GM19193 (cell line): ENCODE results near the gene SAMD1.

ENCODE experiments used
- POLR2A ChIP-seq: IDR thresholded peaks from 4 replicates; pipeline ENCODE4 v1.6.1; 2011; ENCODE audit not compliant: insufficient read depth, insufficient read length; ENCODE audit errors: extremely low read depth

Gene SAMD1

DNA sequence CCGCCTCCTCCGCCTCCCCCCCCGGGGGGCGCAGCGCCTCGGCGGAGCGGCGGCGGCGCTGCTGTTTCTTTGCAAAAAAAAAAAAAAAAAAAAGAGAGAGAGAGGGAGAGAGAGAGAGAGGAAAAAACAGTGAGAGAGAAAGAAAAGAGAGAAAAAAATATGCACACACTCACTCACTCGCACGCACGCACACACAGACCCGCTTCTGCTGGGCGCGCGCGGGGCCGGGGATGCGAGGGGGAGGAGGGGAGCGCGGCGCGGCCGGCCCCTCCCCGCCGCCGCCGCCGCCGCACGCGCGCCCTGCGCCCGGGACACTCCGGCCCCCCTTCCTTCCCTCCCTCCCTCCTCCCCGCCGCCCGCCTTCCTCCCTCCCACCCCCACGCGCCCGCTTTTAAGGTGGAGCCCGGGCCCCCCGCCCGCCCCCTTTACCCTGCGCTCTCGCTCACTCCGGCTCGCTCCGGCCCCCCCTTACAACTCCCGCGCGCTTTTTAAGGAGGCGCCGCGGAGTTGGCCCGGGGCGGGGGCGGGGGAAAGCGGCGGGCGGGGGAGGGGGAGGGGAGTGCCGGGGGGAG is at the start of gene SAMD1:
Gene SAMD1 (minus strand): TSS at position 243 of the 572 bp plus-strand sequence.
- no peak for TF ChIP-seq POLR2A

DNA sequence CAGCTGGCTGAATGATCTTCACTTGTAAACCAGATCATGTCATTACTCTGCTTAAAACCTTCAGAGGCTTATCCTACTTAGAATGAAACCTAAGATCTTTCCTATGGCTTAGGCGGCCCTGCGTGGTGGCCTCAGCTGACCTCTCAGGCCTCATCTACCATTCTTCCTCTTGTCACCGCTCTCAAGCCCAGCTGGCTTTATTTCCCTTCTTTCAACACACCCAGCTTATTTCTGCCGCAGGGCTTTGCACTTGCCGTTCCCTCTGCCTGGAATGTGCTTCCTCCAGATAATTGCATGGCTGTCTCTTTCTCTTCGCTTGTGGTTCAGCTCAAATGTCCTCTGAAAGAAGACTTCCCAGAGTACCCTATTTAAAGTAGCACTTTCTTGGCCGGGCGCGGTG is 49.4 kb upstream of the SAMD1 start:
- no peak for TF ChIP-seq POLR2A

DNA sequence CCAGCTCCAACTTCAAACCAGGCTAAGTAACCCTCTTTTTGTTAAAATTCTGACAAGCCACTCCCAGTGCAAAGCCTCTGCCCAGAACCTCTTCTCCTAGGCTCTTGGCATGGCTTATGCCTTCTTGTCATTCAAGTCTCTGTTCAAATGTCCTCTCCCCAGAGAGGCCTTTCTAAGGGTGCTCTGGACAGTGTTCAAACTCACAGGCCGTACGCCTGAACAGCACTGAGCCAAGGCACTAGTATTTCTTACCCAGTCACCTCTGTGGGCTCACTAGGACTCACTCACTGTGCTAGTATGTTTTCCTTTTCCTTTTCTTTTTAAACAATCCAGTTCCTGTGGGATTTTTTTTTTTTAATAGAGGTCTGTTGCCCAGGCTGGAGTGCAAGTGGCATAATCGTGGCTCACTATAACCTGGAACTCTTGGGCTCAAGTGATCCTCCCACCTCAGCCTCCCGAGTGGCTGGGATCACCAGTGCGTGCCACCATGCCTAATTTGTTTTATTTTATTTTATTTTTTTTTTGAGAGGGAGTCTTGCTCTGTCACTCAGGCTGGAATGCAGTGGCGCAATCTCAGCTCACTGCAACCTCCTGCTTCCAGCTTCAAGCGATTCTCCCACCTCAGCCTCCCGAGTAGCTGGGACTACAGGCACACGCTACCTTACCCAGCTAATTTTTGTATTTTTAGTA is 48.2 kb upstream of the SAMD1 start:
- no peak for TF ChIP-seq POLR2A

DNA sequence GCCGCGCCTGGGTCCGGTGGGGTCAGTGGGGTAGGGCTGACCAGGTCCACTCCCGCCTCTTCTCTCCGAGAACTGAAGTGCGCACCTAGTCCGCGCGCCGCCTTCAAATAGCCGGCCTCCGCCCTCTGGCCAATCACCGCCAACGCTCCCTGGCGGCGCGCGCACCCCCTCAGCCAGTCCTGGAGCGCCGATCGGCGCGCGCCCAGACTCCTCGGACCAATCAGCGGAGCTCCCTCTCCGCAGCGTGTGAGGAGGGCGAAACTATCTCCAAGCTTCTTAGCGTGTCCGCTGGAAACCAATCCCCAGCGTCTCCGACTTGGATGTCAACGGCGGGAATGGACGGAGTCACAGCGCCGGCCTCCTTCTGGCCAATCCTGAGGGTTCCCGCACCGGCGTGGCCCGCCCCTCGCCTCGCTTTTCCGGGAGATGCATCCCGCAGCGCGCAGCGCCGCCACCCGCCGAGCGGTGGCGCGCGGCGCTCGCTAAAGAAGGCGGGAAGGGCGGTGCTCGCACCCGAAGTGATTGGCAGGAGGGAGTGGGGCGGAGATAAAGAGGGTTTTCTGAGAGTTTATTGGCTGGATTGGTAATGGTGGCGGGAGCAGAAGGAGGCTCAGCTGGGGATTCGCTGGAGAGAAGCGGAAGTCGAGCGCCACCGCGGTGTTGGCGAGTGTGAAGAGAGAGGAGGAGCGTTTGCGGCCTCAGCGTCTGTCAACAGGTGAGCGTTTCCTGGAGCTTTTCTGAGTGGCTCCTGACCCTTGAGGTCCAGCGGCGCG is 46.1 kb upstream of the SAMD1 start, which contains the start of gene ASF1B:
Gene ASF1B (minus strand): TSS at position 81 of the 773 bp plus-strand sequence. CDS start 133 bp downstream, outside the sequence.
- TF ChIP-seq POLR2A = peak; percentile 94

DNA sequence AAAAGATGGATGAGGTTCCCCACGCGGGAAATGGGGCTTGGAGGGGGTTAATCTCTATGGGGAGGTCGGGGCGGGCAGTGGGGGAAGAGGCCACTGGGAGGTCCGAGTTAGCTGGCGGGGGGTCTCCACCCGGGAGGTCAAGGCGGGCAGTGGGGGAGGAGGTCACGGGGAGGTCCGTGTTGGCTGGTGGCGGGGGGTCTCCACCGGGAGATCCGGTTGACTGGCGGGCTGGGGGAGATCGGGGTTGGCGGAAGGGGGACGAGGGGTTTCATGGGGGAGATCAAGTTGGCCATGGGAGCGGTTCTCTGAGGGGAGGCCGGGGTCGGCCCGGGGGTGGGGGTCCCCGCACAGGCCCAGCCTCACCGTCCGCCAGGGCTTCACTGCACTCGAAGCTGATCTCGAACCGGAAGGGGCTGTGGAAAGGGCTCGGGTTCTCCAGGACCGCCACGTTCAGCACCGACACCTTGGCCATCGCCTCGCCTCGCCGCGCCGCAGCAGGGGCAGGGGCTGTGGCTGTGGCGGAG is 45.5 kb upstream of the SAMD1 start:
- no peak for TF ChIP-seq POLR2A

DNA sequence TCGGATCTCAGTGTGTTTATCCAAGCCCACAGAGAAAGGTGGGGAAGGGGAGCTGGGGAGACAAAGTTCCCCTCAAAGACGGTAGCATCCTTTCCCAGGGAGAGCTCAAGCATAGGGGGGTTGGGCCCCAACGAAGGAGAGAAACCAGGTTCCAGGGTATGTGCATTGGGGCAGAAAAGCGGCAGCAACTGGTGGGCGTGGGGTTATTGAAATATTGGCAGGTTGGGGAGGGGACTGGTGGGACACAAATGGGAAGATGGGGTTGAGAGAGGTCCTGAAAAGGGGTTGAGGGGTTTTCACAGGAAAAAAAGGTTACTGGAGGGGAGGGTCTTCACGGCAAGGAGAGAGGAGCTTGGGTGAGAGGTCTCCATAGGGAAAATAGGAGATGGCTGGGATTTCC is 44.8 kb upstream of the SAMD1 start:
- TF ChIP-seq POLR2A = no peak

DNA sequence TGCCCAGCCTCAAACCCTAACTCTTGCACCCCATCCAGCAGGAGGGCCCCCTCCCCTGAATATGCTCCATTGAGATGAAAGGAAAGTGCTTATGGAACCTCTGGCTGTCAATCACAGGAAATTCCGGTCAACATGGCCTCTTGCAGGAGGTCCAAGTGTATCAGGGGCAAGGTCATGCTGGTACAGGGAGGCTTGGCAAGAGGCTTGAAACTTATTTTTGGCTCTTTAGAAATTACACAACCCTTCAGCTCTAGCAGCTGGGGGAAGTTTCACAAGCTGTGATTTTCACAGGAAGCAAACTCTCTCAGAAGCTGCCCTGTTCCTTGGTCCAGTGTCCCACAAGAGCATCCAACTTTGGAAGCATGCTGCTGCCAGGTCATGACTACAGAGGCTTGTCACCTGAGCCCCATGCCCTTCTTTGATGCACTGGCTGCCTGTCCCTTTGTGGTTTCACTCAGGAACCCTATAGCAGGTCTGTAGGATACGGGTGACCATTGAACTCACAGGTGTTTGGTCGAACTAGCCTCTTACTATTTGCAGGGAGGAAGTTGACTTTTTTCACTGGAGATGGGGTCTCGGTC is 37.5 kb upstream of the SAMD1 start:
- no peak for TF ChIP-seq POLR2A

DNA sequence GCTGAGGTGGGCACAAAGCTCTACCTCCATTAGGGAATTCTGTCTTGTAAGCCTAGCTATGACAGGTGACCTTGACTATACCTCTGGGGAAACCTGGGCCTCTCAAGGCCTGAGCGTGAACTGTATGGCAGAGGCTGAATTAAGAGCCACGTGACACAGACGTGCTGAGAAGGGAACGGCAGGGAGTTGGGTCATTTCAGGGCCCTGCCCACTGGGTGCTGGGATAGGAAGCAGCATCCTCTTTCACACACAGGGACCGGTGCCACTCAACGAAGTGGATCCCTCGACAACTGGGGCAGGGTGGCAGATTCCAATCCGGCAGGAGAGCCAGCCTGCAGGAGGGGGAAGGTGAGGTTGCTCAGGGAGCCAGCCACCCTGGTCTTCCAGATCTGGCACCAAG is 36.6 kb upstream of the SAMD1 start:
- no peak for TF ChIP-seq POLR2A

DNA sequence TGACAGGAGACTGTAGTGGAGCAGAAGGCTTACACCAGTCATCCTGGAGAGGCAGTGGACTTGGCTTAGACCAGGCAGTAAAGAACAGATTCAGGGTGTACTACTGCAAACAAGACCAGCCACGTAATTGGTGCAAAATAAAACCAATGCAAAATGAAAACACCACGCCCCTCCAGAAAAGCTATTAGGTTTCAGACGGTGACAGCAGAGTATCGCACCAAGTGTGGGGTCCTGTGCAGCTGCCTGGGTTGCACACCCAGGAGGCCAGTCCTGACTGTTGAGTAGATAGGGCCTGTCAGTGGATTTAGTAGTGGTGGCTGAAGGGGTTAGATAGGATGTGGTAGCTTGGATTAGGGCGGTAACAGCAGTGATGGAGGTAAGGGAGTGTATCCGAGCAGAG is 32.4 kb upstream of the SAMD1 start:
- no peak for TF ChIP-seq POLR2A

DNA sequence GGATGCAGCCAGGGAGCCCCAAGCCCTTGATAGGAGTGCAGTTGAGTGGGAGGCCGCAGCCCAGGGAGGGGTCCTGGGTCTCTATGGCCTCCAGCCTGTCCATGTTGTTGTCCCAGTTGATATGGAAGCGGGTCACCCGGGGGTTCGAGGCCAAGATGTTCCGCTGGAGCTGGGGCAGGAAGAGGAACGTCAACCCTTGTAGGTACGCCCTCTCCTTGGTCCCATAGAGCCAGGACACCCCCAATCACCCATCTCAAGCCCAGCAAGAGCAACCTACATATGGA is 29.9 kb upstream of the SAMD1 start:
- TF ChIP-seq POLR2A = no peak

DNA sequence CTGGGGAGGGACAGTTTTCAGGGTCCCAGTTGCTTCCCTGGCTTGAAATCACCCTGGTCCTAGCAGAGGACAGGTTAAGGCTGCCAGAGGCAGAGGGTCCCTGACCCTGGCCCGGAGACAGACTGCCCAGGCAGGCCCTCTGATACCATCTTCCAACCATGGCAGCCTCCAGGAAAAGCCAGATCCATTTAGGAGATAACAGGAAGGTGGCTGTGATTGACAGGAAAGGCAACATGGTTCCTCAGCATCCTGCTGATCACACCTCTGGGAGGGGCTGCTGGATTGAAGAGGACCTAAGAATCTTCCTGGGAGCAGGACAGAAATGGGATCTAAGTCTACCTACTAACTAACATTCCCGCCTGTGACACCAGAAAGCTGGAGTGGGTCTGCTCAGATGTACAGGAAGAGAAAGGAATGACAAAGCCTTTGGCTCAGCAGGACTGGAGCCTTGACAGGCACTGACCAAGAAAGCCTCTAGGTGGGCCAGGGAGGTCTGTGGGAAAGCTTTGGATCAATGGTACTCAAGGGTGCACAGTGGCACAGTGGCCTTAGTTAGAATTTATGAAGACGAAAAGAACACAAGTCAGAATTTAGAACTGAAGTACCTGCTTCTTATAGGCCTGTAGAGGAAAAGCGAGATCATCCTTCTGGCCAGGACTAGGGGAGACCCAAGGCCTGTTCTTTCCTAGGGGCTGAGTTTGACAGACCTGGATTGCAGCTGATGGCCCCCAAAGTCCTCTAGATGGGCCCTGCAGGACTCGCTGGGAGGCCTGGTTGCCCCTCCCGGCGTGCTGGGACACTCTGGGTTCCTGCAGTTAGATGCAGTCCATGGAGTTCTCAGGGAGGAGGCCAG is 29.3 kb upstream of the SAMD1 start:
- no peak for TF ChIP-seq POLR2A

DNA sequence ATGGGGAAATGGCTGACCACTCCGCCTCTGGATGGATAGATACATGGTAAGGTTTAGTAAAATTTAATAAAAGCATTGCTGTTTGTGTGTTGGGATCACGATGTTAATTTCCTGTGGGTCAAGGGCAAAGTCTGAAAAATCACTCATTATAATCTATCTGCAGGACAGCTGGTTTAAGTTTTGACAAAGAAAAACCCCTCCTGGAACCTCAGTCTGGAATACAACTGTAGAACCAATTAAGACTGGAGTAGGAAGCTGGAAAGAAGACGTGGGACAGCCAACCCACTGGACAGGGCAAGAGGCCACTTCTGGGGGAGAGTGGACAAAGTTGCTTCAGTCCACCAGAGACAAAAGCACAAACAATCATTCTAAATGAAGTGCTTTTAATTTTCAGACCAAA is 28.6 kb upstream of the SAMD1 start:
- no peak for TF ChIP-seq POLR2A

DNA sequence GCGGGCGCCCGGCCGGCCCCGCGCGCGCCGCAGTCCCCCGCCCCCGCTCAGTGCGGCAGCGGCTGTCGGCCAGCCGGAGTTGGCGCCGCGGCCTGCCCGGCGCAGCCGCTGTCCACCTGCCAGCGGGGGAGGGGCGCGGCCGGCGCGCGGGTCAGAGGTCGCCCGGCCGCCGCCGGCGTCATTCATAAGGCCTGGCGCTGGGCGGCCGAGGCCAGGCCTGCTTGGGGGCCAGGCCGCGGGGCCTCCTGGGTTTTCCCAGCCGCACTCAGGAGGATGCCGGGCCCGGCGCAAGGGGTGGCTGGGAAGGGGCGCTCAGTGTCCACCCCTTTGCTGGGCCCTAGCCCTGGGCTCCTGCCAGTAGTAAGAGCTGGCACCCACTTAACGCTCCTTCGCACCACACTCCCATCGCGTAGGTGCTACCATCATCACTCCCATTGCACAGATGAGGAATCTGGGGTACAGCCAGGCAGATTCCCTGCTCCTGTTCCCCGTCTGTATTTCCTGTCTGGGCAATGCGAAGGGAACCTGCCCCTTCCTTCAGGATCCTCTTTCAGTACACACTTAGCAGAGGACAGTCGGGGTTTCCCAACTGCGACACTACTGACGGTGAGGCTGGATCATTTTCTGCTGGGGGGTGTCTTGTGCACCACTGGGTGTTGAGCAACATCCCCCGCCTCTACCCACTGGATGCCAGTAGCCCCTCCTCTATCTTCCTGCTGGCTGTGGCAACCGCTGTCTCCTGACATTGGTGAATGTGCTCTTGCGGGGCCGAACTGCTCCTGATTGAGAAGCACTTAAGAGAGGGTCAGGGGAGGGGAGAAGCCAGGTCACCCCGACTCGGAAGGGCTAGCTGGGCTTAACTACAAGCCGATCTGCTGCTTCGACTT is 27.9 kb upstream of the SAMD1 start:
- peak; percentile 4 for TF ChIP-seq POLR2A
